ENCODE measurements around the gene ZNF827. TPM values are rescaled to one million over a fixed set of nuclear protein-coding genes. Genes with fewer than 3 reads are reported as not detected.

Gene ZNF827
- total RNA-seq, 1 donor from 2014 or later: 6.7 TPM

DNA sequence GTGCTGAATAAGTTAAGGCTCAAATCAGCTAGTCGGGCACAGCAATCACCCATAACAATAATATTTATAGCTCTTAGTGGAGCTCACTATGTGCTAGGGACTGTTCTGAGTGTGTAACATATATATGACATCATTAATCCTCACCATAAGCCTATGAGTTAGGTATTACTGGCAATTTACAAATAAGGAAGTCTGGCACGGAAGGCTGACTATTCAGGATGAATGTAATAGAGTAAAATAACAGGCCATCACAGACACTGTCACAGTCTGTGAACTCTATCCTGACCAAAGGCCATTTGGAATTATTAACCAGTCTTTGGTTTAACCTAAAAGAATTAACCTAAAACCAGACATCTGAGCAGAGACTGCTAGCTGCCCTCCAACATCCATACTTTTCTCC is 139.4 kb downstream of the ZNF827 start:
- DNase-seq (ENCODE audit: low spot score): no peak

- no peak for DNase-seq (ENCODE audit: low spot score)
Observed at GRCh38 chr4:145797278-145797677, 141.3 kb downstream of the ZNF827 start.

GRCh38 chr4:145796346-145796745 is 142.3 kb downstream of the ZNF827 start:
- DNase-seq (ENCODE audit: low spot score): no peak

GRCh38 chr4:145795521-145795920 is 143.1 kb downstream of the ZNF827 start:
- DNase-seq (ENCODE audit: low spot score): no peak

- no peak for DNase-seq (ENCODE audit: low spot score)
Observed at GRCh38 chr4:145792429-145792828, 146.2 kb downstream of the ZNF827 start.

- no peak for DNase-seq (ENCODE audit: low spot score)
Observed at GRCh38 chr4:145791988-145792387, 146.6 kb downstream of the ZNF827 start.

DNA sequence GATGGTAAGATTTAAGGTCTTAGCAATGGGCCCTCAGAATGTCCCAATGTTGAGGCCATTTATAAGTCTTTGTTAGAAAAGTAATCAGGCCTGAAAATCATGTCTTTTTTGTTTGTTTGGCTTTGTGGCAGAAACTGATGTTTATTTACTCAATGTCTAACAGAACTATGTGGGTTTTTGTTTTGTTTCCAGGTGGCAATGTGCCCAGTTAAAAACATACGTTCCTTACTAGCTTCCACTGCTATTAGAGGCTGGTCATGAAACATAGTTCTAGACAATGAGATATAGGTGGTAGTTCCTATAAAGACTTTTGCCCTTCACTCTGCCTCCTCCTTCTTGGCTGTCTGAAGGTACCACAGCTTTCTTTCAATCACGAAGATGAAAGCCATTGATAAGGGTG is 149.9 kb downstream of the ZNF827 start:
- no peak for DNase-seq (ENCODE audit: low spot score)

GRCh38 chr4:145786830-145787229 is 151.8 kb downstream of the ZNF827 start:
- no peak for DNase-seq (ENCODE audit: low spot score)

DNA sequence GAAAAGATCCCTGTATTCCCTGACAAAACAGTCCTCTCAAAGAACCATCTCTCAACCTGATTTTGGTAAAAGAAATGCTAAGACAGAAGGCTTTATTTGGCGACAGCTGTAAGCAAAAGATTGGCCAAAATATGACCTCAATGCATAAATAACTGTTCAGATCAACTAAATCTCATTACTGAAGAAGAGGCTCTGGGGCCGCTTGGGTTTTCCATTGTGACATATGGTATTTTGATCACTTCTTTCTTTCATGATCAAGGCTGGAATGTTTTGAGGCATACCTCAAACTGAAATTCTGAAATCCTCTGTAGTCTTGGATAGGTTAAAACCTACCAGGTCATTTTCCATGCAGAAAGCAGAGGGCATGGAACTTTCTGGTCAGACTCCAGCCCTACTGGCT is 152.4 kb downstream of the ZNF827 start:
- no peak for DNase-seq (ENCODE audit: low spot score)

DNA sequence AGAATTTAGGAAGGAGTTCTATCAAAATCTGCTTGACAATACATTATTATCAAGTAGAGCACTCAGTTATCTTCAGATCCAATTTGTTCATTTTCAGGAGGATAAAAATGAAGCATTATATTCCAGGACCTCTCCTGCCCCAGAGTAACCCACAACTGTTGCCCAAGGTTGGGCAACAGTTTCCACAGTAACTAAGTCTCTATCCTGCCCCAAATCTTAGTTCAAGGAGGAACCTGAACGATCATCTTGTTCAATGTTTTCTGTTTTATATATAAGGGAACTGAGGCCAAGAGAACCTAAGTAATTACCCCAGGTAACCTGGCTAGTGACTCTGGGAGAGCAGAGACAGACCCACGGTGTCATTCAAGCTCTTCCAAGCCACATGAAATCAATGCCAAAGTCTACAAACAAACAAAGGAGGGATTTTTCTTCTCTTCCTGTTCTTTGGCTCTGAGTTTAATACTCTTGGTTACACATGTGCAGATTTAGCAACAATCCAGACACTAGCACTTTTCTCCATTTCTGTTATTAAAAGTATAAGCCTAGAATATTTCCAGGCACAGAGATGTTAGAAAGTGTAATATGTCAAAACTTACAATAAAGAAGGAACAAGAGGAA is 153.1 kb downstream of the ZNF827 start:
- DNase-seq (ENCODE audit: low spot score): no peak

- DNase-seq (ENCODE audit: low spot score): no peak
Observed at GRCh38 chr4:145784036-145784435, 154.6 kb downstream of the ZNF827 start.

DNA sequence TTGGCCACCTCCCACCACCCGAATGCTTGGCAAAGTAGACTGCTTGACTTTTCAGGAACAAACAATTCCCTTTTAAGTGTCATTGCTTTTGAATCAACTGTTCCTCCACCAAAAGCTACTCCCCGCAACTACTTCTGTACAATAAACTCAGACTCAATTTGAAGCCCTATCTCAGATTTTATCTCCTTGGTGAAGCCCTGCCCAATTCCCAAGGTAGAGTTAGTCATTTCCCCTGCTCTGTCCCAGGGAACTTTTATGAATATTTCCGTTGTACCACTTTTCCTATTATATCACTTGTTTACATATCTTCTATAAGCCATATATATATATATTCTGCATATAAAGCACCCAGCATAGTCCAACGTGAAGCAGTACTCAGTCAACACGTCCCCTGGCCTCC is 155.9 kb downstream of the ZNF827 start:
- DNase-seq (ENCODE audit: low spot score): no peak

GRCh38 chr4:145781351-145781750 is 157.3 kb downstream of the ZNF827 start:
- DNase-seq (ENCODE audit: low spot score): no peak

DNA sequence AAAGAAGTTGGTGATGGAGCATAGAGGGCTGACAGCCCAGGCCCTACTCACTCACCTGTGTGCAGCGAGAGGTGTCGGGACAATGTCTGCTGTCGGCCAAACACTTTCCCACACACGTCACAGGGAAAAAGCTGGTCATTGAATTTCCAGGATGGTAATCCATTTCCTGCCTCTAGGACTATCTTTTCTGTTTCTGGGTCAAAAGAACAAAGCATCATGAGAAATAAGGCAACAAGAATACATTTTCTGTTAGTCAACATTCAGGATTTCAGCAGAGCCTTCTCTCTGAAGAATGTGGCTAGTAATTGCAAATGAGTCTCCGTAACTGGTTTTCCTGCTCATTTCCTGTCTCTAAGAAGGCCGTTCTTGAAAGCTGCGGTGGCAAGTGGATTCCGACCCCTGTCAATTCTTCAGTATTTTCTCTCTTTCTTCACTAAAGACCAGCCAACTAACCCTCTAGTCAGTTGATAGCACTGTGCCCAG is 159.3 kb downstream of the ZNF827 start:
- DNase-seq (ENCODE audit: low spot score): no peak

DNA sequence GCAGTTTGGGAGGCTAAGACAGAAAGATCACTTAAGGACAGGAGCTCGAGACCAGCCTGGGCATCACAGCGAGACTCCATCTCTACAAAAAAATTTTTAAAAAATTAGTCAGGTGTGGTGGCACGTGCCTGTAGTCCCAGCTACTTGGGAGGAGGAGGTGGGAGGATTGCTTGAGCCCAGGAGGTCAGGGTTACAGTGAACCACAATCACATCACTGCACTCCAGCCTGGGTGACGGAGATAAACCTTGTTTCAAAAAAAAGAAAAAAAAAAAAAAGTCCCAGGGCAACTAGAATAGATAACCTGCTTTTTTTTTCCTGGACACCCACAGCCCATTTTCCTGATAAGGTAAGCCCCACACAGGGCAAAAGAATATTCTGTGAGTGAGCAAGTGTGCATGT is 162.4 kb downstream of the ZNF827 start:
- no peak for DNase-seq (ENCODE audit: low spot score)

DNA sequence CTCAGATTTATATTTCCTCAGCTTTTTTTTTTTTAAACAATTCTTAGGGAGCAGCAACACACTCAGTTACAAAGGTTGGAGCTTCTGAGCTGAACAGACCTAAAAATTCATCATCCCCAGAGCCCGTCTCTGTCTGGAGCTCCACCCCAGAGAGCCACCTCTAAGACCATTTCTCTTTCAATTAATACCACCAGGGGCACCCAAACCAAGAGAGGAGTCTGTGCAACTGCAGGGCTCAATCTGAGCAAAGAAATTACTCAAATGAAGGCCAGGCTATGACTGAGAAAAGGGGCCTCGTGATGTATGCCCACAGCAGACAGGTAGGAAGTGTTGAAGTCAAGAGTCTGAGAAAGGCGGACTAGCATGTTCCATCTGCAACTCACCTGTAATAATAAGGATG is 163.2 kb downstream of the ZNF827 start:
- DNase-seq (ENCODE audit: low spot score): no peak

DNA sequence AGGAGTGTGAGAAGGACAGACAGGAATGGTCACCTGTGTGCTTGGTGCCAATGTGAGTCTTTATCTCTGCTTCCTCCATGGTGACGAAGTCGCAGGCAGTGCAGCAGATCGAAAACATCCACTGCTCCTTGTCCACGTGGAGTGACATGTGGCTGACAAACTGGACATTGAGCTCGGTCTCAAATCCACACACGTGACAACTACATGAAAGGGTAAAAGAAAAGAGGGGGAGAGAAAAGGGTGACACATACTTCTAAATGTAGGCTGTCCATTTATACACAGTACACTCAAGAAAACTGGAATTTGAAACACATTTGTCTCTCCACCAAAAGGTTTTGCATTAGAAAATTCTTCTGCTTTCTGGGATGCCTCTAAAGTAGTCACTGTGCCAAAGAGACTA is 164.2 kb downstream of the ZNF827 start:
- DNase-seq (ENCODE audit: low spot score): no peak

GRCh38 chr4:145773581-145774234 is 164.9 kb downstream of the ZNF827 start:
- DNase-seq (ENCODE audit: low spot score): no peak

- DNase-seq (ENCODE audit: low spot score): no peak
Observed at GRCh38 chr4:145772347-145772746, 166.3 kb downstream of the ZNF827 start.

GRCh38 chr4:145770124-145770523 is 168.5 kb downstream of the ZNF827 start:
- no peak for DNase-seq (ENCODE audit: low spot score)

DNA sequence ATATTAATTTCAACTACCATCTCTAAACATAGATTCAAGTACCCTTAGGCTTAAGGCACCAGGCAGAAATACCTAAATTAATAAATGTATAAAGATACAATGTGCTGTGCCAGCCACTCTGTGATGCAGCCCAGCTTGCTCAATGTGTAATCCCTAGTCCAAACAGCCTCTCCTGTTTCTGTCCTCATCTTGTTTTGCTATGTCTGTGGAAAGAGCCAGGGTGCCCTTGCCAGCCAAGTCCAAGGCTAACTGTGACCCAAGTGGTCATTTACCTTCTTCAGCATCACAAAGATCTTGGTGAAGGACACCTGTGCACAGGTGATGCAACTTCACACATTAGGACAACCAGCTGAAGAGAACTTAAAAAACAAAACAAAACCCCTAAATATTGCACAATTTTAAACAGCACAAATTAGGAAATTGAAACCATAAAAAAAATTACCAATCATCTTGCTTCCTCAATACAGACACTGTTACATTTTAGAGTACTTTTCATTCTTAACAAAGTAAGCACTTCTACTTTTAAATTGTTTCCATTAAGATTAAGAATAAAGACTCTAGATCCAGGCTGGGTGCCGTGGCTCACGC is 169.1 kb downstream of the ZNF827 start:
- DNase-seq (ENCODE audit: low spot score): no peak

GRCh38 chr4:145766273-145766672 is 172.3 kb downstream of the ZNF827 start:
- DNase-seq (ENCODE audit: low spot score): no peak

- DNase-seq (ENCODE audit: low spot score): no peak
Observed at GRCh38 chr4:145763399-145763798, 175.2 kb downstream of the ZNF827 start.
